HG03108 (cell line): ENCODE measurements around the gene ANKRD13A.
A peak's percentile ranks its signal among the peaks of the same experiment; 100 is the strongest.
"Not testable (repeated sequence)": the region's sequence is repeated elsewhere in the genome, so short reads cannot be mapped to it uniquely, and the experiment has no call there.

Experiments
- ATAC-seq: cut with Tn5 transposase; IDR thresholded peaks from one replicate; pipeline ENCODE4 v1.9.1; 2021; ENCODE audit warnings: moderate library complexity; ENCODE audit not compliant: unreplicated experiment

The ANKRD13A gene

DNA sequence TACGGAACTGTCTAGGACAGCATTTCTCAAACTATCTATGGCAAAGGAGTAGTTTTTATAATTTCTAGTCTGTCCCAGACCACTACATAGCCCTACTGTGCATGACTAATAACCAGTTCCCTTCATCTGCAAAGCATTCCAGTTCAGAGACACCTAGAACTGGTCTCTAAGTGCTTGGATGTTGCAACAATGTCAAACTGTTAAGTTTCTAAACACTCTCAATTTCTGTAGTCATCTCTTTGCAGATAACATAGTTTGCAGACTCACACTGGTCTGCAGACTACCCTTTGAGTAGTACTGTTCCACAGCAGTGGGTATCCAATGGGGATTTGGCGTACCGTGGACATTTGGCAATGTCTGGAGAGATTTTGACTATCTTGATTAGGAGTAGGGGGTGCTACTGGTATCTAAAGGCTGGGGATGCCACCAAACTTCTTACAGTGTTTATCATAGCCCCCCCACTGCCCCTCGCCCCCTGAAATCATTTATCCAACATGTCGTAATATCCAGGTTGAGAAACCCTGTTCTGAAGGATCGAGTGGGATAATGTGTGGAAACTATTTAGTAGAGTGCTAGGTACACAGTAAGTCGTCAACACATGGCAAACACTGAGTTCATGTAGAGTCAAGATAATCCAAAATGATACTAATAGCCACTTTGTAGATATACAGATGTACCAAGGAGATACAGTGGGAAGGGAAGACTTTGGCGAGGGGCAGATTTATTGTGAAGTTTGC, 47.4 kb downstream of the ANKRD13A start:
- ATAC-seq, result no peak

DNA sequence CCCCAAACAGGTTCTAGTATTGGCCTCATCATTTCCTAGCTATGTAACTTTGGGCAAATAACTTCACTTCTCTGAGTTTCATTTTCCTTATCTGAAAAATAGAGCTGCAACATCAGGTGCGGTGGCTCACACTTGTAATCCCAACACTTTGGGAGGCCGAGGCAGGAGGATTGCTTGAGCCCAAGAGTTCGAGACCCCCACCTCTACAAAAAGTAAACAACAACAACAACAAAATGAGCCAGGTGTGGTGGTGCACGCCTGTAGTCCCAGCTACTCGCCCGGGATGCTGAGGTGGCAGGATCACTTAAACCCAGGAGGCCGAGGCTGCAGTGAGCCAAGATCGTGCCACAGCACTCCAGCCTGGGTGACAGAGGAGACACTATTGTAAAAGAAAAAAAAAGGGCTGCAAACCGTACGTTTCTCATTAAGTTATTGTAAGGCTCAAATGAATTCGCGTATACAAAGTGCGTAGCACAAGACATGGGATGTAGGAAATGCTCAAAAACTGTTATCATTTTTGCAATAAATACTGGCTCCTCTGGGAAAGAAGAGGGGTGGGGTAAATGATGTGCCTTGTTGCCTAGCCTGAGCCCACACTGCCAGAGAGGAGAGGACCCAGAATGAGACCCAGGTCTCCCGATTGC, 48.2 kb downstream of the ANKRD13A start:
- ATAC-seq, result no peak

DNA sequence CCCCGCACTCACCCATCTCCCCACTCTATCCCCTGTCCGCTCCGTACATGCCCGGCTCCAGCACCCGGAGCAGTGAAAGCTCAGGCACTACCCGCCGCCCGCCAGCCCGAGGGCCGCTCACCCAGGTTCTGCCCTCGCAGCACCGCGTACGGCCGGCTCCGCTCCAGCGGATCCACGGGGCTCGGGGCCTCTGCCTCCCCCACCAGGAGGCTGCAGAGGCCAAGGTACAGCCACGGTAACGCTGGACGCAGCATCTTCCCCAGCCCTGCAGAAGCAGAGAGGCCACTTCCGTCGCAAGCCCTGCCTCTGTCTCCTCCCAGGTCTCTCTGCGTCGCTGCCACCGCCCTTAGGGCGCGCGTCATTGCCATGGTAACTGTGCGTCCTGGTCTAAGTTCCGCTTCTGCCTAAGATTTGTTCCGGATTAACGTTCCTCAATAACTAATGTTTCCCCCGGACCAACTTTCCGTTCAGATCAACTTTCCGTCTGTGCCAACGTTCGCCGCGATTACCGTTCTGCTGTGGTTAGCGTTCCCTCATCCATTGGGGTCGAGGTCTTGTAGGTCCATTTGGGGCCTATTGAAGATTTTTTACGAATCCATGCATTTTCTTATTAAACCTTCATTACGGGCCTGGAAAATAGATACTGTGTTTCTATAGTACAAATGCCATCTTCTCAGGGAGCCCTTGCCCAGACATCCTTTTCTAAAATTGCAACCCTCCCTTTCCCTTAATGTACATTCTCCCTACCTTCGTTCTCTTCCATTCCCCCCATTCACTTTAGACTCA, 49.2 kb downstream of the ANKRD13A start, which contains the start of gene C12orf76:
Gene C12orf76 (minus strand): TSS at position 281 of the 786 bp plus-strand sequence. CDS start 27 bp downstream, at position 254.
- ATAC-seq, result peak; percentile 99

DNA sequence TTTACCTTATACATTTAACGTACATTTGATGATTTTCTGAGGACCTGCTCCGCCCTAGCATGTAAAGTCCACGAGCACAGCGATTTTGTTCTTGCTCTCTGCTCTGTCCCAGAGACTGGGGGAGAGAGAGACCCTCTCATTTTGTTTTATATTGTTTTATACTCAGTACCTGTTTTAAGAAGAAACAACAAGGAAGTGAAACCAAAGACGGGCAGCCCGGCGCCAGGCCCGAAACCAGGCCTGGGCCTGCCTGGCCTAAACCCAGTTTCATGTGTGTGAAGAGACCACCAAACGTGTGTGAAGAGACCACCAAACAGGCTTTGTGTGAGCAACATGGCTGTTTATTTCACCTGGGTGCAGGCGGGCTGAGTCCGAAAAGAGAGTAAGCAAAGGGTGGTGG, 49.8 kb downstream of the ANKRD13A start:
- not testable (repeated sequence) for ATAC-seq

DNA sequence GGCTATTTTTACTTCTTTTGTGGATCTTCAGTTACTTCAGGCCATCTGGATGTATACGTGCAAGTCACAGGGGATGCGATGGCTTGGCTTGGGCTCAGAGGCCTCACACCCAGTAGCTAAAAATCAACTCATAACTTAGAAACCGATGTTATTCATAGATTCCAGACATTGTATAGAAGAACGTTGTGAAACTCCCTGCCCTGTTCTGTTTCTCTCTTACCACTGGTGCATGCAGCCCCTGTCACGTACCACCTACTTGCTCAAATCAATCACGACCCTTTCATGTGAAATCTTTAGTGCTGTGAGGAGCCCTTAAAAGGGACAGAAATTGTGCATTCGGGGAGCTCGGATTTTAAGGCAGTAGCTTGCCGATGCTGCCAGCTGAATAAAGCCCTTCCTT, 50.4 kb downstream of the ANKRD13A start:
- not testable (repeated sequence) for ATAC-seq

DNA sequence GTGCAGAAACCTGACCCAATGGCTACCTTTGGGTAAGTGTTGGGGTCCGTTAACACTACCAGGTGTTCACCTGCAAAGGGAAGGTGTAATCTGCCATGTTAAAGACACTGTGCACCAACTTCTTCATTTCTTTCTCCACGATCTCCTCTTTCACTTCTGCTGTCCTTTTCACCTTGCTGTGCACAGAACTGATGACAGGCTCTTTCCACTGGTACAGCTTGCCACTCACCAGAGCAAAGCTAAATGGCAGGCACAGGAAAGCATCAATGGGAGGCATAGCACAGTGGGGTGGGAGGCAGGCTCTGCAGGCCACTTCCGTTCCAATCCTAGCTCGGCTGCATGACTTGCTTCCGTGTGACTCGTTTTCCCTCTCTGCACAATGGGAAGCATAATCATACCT, 51.7 kb downstream of the ANKRD13A start:
- ATAC-seq, result no peak

DNA sequence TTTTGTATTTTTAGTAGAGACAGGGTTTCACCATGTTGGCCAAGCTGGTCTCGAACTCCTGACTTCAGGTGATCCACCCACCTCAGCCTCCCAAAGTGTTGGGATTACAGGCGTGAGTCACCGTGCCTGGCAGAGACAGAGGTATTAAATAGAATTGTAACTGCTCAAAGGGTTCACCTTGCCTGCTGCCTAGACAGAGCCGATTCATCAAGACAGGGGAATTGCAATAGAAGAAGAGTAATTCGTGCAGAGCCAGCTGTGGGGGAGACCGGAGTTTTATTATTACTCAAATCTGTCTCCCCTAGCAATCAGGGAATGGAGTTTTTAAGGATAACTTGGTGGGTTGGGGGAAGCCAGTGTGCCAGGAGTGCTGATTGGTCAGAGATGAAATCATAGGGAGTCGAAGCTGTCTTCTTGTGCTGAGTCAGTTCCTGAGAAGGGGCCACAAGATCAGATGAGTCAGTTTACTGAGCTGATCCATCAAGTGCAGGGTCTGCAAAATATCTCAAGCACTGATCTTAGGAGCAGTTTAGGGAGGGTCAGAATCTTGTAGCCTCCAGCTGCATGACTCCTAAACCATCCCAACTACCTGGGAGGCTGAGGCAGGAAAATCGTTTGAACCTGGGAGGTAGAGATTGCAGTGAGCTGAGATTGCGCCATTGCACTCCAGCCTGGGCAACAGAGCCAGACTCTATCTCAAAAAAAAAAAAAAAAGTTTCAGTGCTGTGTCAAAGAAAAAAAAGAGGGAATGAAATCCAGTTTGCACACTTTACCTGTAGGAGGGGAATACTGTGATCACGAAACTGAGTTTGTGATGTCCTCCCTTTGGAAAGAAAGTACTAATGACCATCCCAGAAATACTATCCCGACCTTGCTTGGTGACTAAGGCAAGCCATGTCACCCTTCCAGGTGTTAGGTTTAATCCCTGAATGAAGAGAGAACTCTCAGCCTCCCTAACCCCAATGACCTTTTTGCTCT, 56.4 kb downstream of the ANKRD13A start:
- not testable (repeated sequence) for ATAC-seq

DNA sequence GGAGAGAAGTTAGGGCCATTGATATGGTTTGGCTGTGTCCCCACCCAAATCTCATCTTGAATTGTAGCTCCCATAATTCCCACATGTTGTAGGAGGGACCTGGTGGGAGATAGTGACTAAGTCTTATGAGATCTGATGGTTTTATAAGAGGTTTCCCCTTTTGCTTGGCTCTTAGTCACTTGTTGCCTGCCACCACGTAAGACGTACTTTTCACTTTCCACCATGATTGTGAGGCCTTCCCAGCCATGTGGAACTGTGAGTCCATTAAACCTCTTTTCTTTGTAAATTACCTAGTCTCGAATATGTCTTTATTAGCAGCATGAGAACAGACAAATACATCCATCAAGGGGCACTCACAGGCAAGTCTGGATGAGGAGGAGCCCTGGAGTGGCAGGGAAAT, 57.4 kb downstream of the ANKRD13A start:
- ATAC-seq, result not testable (repeated sequence)

DNA sequence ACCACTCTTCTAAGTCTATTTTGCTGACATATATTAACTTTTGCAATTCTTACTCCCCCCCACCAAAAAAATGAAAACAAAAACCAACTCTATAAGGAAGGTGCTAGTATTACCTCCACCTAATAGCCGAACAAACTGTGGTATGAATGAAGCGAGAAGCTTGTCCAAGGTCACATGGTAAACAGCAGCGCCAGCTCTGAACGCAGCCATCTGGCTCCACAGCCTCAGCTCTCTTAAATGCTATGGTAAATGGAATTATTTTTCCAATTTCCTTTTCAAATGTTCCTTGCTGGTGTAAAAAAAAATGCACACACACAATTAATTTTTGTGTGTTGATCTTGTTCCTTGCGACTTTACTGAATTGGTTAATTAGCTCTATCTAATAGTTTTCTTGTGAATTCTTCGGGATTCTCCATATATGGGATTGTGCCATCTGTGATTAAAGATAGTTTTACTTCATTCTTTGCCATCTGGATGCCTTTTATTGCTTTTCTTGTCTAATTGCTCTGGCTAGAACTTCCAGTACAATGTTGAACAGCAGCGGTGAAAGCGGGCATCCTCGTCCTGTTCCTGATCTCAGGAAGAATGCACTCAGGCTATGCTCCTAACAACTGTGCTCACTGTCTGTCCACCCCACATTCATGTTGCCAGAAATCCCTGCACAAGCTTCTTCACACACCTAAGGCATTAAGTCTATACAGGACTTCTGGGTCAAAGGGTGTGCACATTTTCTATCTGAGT, 59.8 kb downstream of the ANKRD13A start:
- no peak for ATAC-seq

DNA sequence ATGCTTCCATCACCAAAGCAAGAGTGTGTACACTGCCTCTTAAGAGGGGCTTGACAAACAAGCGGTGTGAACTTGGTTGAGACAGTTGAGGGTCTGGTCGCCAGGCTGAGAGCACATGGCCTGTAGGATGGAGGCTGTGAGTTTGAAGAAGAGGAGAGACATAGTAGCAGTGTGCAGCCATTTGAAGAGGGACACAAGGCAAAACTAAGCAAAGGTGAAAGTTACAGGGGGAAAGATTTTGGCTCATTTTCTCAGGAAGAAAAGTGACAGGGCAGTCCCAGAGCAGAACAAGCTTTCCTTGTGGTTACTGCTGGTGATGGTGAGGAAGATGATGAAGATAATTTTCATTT, 60.4 kb downstream of the ANKRD13A start:
- ATAC-seq, result no peak

DNA sequence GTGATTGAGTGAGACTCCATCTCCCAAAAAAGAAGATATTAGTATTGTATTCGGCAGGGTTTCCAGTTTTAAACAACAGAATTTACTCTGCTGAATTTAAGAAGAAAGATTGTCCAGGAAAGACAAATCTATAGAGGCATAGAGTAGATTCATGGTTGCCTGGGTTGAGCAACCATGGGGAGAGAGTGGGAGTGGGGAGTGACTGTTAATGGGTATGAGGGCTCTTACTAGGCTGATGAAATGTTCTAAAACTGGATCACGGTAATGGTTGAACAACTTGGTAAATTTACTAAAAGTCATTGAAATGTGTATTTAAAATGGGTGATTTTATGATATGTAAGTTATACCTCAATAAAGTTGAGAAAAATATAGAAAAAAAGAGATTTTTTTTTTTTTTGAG, 63.0 kb downstream of the ANKRD13A start:
- ATAC-seq, result no peak

DNA sequence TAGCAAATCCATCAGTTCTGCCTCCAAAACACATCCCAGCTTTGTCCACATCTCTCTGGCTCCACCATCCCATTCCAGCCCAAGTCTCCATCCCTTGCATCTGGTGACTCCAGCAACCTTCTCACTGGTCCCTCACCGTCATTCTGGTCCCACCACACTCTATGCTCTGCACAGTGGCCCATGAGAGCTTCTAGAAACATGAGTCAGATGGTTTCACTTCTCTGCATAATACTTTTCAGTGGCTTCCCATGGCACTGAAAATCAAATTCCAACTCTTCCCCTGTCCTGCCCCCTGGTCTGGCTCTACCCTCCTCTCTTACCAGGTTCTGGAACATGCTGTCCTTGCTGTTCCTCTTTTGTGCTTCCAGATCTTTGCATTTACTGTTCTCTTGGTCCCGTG, 66.3 kb downstream of the ANKRD13A start:
- ATAC-seq, result no peak

DNA sequence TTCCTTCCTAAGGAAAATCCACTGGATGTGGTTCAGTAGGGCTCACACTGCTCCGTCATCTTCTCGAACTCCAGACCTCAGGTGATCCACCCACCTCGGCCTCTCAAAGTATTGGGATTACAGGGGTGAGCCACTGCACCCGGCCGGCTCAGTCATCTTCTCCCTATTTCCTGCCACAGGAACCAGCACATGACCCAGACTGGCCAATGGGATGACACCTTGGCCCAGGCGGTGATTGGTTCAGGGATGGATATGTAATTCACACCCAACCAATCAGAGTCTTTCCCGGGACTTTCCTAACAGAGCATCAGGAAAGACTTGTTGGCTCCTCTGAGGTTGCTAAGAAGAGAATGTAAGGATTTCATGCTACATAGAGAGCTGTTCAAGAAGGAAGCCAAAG, 68.3 kb downstream of the ANKRD13A start:
- ATAC-seq, result no peak

DNA sequence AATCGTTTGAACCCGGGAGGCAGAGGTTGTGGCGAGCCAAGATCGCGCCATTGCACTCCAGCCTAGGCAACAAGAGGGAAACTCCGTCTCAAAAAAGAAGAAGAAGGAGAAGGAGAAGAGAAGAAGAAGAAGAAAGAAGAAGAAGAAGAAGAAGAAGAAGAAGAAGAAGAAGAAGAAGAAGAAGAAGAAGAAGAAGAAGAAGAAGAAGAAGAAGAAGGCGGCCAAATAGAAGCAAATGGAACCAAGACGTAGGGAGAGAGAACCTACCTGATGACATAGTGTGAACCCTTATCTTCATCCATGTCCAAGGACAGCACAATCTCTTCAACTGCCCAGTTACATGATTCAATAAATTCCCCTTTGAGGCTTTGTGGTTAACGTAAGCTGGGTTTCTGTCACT, 68.9 kb downstream of the ANKRD13A start:
- not testable (repeated sequence) for ATAC-seq

DNA sequence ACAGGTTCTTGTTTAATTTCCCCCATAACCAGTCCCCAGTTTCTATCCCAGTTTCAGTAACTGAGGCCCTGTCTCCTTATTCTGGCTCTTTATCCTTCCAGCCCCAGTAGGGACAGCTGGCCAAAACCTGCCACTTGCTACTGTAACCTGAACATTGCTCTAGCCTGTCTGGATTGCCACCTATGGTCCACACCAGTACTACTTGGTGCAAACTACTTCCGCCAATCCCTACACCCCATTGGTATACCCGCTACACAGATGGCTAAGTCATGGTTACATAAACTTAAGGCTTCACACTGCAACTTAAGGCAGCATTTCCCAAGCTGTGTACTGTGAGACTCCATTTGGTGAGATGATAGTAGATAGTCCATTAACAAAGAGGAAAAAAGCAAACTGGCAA, 69.4 kb downstream of the ANKRD13A start:
- ATAC-seq, result no peak

DNA sequence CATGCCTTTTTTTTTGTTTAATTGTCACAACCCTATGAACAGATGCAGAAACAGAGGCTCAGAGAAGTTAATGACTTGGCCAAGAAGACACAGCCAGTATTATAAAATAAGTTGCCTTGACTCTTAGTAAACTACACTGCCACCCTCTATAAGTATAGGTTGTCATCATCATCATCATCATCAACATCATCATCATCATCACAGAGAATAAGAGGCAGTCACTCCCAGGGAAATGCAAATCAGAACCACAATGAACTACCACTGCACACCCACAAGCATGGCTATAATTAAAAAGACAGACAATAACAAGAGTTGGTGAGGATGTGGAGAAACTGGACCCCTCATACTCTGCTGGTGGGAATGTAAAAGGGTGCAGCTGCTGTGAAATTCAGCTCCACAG, 72.3 kb downstream of the ANKRD13A start:
- ATAC-seq, result no peak

DNA sequence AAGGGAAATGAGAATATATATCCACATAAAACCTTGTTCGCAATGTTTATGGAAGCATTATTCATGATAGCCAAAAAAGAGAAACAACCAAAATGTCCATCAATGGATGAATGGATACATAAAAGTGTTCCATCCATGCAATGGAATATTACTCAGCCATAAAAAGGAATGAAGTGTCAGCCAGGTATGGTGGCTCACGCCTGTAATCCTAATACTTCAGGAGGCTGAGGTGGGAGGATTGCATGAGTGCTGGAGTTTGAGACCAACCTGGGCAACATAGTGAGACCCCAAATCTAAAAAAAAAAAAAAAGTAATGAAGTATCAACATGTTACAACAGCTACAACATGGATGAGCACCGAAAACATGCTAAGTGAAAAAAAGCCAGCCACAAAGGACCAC, 72.7 kb downstream of the ANKRD13A start:
- no peak for ATAC-seq

DNA sequence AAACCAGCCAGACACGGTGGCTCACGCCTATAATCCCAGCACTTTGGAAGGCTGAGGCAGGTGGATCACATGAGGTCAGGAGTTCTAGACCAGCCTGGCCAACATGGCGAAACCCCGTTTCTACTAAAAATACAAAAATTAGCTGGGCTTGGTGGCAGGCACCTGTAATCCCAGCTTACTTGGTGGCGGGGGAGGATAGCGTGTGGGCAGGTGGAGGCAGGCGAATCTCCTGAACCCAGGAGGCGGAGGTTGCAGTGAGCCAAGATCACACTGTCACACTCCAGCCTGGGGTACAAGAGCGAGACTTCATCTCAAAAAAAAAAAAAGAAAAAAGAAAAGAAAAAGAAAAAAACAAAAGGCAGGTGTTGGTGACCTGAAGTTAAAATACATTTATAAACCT, 73.4 kb downstream of the ANKRD13A start:
- ATAC-seq, result not testable (repeated sequence)

DNA sequence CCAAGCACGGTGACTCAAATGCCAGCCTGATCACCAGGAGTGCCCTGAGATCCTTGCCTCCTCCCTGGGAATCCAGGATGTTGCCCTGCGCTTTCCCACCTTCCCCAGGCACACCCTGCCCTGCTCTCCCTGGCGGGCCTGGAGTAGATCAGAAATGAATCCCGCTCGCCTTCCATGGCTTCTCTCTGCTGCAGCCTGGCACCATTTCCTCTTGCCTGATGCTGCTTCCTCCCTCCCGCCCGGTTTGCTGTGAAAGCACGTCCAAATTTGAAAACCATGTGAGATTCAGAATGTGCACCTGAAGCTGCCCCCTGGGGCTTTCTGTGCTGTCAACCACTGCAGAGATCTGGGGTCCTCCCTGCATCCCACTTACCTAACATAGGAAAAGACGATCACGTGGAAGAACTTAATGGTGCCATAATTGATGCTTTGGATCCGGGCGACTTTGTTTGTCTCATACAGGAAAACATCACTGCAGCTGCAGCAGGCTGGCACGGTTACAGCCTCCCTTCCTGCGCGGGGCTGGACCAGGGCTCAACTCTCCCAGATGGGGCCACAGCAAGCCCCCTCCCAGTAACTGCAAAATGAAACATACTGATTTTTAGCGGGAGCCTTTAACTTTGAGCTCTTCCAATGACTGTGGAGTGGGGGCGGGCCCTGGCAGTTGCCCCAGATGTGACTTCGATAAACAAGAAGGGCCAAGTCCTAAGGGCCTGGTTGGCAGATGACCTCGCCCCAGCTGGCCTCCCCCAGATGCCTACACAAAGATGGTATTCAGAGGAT, 74.0 kb downstream of the ANKRD13A start:
- no peak for ATAC-seq
